22Rv1 (cell line): Measurements from ENCODE around the gene ANKRD13C.

ENCODE experiments used
- H3K27ac ChIP-seq: fragments of 450-650 bp; 2 replicates; pipeline ENCODE4 v1.5.1; 2017
- ZFX ChIP-seq: fragments of 450-650 bp; IDR thresholded peaks from 2 replicates; pipeline ENCODE4 v1.6.1; 2017; ENCODE audit warnings: antibody characterized with exemption, borderline replicate concordance
- TF ChIP-seq, protein P1 (sequence below): fragments of 450-650 bp; IDR thresholded peaks from 2 replicates; pipeline ENCODE4 v1.5.1; 2017; ENCODE audit warnings: mild to moderate bottlenecking

The ANKRD13C gene

DNA sequence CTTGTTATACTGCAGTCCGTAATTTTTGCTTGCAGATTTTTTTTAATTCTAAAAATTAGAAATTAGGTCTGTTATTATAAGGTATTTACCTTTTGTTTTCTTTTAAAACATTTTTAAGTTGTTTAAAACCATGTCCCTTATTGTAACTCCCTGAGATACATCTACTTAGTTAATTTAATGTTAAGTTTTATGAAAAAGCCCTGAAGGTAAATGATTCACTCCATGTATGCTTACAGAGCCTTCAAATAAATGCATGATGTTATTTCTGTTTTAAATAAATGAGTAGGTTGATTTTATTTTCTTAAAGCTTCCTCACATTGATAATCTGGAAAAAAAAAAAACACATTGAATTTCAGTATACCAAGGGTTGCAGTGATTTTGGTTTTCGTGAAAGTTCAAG lies 125.9 kb downstream of the ANKRD13C start:
- TF ChIP-seq, protein P1, sequence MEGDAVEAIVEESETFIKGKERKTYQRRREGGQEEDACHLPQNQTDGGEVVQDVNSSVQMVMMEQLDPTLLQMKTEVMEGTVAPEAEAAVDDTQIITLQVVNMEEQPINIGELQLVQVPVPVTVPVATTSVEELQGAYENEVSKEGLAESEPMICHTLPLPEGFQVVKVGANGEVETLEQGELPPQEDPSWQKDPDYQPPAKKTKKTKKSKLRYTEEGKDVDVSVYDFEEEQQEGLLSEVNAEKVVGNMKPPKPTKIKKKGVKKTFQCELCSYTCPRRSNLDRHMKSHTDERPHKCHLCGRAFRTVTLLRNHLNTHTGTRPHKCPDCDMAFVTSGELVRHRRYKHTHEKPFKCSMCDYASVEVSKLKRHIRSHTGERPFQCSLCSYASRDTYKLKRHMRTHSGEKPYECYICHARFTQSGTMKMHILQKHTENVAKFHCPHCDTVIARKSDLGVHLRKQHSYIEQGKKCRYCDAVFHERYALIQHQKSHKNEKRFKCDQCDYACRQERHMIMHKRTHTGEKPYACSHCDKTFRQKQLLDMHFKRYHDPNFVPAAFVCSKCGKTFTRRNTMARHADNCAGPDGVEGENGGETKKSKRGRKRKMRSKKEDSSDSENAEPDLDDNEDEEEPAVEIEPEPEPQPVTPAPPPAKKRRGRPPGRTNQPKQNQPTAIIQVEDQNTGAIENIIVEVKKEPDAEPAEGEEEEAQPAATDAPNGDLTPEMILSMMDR: no peak
- TF ChIP-seq ZFX: no peak
- no peak overlapping the region for H3K27ac ChIP-seq

DNA sequence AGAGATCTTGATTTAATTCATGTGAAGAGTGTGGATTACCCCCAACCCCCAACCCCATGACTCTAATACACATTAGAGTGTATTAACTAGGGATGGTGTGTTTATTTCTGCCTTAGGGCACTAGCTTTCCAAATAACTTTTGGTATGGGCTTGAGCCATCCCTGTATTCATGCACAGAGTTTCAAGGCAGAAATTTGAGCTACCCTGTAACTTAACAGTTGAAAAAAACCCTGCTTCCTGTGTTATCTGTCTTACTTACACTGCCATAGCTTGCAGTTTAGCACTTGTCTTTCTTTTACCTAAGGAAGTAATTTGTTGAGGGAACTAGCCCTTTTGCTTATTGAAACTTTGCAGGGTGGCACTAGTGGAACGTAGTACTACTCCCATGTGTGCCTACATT lies 127.1 kb downstream of the ANKRD13C start:
- H3K27ac ChIP-seq: no peak overlapping the region
- TF ChIP-seq, protein P1: no peak
- TF ChIP-seq ZFX: no peak

DNA sequence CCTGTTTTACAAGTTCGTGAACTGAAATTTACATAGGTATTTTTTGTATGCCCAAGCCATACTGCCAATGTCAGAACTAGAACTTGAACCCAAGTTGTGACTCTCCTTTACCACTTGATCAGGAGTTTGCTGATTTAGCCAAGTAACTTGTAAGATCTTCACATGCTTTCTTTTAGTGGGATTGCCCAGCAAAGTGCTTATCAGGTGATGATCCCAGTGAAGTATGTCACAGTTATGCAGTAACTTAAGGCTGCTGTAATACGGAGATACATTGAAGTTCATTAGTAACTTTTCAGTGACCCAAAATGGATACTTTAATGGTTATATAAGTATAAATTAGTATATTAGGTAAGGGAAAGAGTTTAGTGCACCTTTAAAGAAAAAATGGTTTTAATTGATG lies 129.6 kb downstream of the ANKRD13C start:
- TF ChIP-seq, protein P1: no peak
- H3K27ac ChIP-seq: no peak overlapping the region

DNA sequence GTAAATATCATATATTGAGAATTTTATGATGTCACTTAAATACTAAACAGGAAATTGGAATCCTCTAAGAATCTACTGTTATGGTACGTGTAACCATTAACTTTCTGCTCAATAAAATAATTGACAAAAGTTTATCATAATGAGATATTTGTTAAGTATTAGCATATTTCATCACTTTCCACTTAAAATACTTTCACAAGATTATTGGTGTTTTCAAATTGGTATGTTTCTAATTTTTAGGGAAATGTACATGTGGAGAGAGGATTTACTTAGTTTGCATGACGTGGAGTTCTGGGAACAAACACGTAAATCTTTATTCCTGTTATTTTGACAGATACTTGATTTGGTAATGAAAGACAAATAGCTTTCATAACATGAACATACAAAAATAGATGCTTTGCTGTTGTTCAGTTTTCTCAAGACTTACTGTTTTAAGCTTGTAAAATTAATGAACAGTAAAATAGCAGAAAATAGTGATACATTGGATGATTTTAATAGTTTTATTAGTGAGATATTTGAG lies 131.7 kb downstream of the ANKRD13C start:
- TF ChIP-seq, protein P1: no peak
- no peak for TF ChIP-seq ZFX
- H3K27ac ChIP-seq: peak overlapping the region; percentile 96

DNA sequence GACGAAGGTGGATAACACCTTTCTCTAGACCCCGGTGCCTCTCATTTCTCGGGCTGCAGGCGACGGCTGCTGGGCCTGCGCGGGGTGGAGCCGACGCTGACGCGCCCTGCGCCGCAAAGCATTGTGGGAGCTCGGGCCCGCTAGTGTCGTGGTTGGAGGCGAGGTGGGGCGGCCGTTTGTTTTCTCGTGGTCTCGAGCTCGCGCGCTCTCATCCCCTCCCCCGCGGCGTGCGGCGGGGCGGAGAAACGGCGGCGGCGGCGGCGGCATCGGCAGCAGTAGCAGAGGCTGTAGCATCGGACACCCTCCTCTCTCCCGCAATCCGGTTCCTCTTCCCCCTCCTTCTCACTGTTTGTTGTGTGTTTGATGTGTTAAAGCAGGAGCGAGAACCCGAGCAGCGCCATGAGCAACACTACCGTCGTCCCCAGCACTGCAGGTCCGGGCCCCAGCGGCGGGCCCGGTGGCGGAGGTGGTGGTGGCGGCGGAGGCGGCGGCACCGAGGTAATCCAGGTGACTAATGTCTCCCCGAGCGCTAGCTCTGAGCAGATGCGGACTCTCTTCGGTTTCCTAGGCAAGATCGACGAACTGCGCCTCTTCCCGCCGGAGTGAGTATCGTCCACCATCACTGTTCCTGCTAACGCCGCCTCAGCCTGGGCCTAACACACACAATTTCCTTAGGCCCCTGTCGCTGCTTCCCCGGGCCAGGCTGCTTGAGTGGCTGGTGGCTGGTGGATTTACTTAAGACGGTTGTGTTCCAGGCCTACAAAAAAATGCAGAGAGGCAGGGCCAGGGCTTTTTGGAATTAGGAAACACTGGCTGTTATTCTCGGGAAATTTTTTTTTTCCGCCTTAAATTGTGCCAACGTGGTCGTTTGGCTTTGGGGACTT lies 133.0 kb downstream of the ANKRD13C start, which contains the start of gene SRSF11:
Gene SRSF11 (plus strand): TSS at position 143 of the 884 bp plus-strand sequence. CDS start 257 bp downstream, at position 400.
- peak within 1 kb of the TSS; percentile 96 for H3K27ac ChIP-seq
- TF ChIP-seq, protein P1: peak; percentile 19; the same call in 1 of the 2 replicates
- TF ChIP-seq ZFX: no peak

DNA sequence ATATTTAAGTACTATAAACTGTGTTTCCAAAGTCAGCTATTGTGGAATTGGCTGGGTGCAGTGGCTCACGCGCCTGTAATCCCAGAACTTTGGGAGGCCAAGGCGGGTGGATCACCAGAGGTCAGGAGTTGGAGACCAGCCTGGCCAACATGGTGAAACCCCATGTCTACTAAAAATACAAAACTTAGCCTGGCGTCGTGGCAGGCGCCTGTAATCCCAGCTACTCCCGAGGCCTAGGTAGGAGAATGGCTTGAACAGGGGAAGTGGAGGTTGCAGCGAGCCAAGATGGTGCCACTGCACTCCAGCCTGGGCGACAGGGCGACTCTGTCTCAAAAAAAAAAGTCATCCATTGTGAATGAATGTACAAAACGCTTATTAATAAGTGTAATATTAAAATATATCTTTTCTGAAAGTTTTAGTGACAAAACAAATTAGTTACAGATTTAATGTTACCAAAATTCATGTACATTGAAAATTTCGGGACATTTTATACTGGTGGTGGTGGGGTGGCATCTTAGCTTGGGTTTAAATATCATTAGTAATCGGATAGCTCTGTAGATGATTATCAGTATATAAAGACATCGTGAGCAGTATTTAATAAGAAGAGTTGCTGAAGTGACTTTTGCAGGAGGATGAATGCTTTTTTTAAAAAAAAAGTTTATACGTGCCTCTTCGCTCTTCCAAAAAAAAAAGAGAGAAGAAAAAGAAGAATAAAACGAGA lies 133.8 kb downstream of the ANKRD13C start:
- TF ChIP-seq, protein P1: no peak
- TF ChIP-seq ZFX: no peak
- peak overlapping the region; percentile 96 for H3K27ac ChIP-seq
